Jurkat, Clone E6-1 (cell line): ENCODE data around the gene RPS15A. TPM values are rescaled to one million over a fixed set of nuclear protein-coding genes. Genes with fewer than 3 reads are reported as not detected.

Source experiments
- DNase-seq: peaks from one replicate; pipeline ENCODE4 v3.0.0-alpha.2; 2011; ENCODE audit warnings: low read depth, low spot score
- H3K4me3 ChIP-seq: 2 replicates; pipeline ENCODE4 v1.5.1; 2011; ENCODE audit warnings: mild to moderate bottlenecking, low read length, control low read depth, moderate library complexity
- polyA plus RNA-seq: library from polyadenylated mRNA; unstranded; fragments of >200 nt; gene quantifications from one replicate; pipeline ENCODE4 v1.2.1, GENCODE V29; 2012; ENCODE audit warnings: missing spikeins; ENCODE audit not compliant: insufficient read length, insufficient read depth

Gene RPS15A
- 3,267 TPM for polyA plus RNA-seq

GRCh38 chr16:18789850-18790706 lies at the start of gene RPS15A:
Gene RPS15A, minus strand, starts transcription at chr16:18790334. Its CDS starts 1,221 bp downstream, at chr16:18789113.
- peak within 1 kb of the TSS; percentile 81 for H3K4me3 ChIP-seq
- DNase-seq: peak; percentile 98

- H3K4me3 ChIP-seq: no peak overlapping the region
- no peak for DNase-seq
Observed at GRCh38 chr16:18839555-18839954, 49.4 kb upstream of the RPS15A start.

- DNase-seq: no peak
- H3K4me3 ChIP-seq: no peak overlapping the region
Observed at GRCh38 chr16:18836702-18837101, 46.6 kb upstream of the RPS15A start.

DNA sequence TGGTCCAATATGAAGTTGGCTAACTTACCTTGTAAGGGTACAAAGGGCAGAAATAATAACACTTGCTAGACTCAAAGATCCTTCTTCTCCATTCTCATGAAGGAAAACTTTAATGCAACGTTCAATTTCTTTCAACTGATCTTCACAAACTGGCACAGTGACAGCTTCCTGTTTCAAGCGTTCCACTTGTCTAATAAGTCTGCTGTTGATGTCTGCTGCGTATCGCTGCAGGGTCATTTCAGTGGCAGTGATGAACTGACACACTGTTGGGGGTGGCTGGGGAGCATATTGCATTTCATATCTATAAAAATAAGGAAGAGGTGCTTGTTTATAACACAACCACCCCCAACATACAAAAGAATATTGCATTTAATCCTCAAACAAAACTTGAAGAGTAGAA lies 44.7 kb upstream of the RPS15A start:
- DNase-seq: no peak
- H3K4me3 ChIP-seq: no peak overlapping the region

DNA sequence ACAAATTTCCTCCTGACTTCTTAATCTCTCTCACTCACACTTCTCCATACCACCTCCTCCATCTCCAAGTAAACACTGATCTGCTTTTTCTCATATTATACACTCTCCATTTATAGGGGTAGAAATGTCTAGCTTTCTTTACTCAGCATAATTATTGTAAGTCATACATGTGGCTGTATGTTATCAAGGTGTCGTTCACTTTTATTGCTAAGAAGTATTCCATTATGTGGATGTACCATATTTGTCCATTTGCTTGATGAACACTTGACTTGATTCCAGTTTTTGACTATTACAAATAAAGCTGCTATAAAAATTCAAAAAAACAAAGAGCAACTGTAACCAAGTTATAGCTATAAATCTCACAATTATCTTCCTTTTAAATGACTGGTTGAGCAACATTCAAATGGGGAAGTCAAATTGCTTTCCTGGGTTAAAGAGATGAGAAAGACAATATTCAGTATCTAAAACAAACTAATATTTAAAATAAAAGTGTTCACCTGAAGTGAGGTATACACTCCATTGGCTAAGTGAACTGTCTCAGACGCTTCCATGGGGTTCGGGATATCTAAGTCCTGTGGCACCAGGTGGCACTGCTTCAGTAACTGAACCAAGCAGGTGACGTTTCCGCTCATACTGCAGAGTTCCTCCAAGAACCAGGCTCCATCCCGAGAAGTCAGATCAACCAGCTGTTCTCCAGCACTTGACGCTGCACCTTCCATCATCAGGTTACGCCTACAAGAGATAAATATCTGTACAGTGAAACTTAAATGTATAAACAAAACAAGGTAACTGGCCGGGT lies 43.8 kb upstream of the RPS15A start:
- no peak for DNase-seq
- no peak overlapping the region for H3K4me3 ChIP-seq

- H3K4me3 ChIP-seq: no peak overlapping the region
- DNase-seq: no peak
Observed at GRCh38 chr16:18832613-18833012, 42.5 kb upstream of the RPS15A start.

GRCh38 chr16:18832006-18832405 lies 41.9 kb upstream of the RPS15A start:
- DNase-seq: no peak
- H3K4me3 ChIP-seq: no peak overlapping the region

- H3K4me3 ChIP-seq: no peak overlapping the region
- DNase-seq: no peak
Observed at GRCh38 chr16:18829251-18829650, 39.1 kb upstream of the RPS15A start.

- DNase-seq: no peak
- no peak overlapping the region for H3K4me3 ChIP-seq
Observed at GRCh38 chr16:18827890-18828289, 37.8 kb upstream of the RPS15A start.

GRCh38 chr16:18816286-18816685 lies 26.2 kb upstream of the RPS15A start:
- no peak for DNase-seq

GRCh38 chr16:18811925-18812324 lies 21.8 kb upstream of the RPS15A start:
- H3K4me3 ChIP-seq: no peak overlapping the region
- DNase-seq: no peak

More at GRCh38 chr16:18816286-18816685, 26.2 kb upstream of the RPS15A start:
- H3K4me3 ChIP-seq: no peak overlapping the region

DNA sequence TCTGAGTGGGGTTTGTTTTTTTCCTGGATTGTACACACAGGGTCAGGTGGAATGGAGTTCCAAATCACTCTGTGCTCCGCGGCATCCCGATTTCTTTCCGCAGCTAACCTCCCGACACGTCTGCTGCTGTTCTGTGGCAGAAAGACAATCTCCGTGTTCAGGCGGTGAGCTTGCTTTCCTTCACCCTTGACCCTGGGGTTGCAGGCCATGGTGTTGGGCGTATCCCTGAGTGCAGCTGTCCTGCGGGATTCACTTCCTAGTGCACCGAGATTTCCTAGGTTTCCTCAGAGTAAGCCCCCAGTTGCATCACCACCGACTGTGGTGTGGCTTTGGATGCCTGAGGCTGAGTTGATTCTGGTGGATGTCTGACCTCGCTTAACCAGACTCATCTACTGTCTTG lies 19.0 kb upstream of the RPS15A start:
- no peak overlapping the region for H3K4me3 ChIP-seq
- DNase-seq: no peak

DNA sequence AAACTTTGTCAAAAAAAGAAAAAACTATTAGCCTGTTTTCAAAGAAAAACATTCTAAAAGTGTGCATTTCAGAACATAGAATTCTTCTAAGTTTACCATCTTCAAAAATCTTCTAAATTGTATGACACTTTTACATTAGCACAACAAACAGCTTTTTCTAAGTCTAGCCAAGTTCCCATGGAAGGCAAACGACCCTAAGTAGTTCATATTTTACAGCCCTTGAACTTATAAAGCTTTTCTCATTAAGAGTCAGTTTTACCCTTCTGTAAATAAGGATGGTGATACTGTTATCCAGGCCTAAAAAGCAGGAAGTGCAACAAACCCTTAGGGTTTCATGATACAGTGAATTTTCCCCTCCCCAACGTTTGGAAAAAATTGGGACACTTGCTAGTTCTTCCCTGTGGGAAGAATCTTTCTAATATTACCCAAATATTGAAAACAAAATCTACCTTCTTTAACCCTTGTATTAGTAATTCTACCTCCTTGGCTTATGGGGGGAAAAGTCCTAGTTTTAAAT lies 15.2 kb upstream of the RPS15A start:
- no peak for DNase-seq
- H3K4me3 ChIP-seq: no peak overlapping the region

DNA sequence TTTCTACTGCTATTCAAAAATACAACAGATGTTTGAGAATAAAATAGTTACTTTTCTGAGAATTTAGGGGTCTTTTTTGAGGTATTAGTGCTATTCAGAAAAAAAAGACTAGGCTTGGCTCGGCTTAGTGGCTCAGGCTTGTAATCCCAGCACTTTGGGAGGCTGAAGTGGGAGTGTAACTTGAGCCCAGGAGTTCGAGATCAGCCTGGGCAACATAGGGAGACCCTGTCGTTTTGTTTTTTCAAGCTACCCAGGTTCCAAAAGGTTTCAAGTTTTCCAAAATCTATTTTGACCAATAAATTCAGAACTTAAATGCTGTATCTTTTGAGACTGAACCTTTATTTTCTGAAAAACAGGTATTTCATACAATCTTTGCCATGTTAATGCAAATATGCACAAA lies 14.4 kb upstream of the RPS15A start:
- no peak for DNase-seq
- no peak overlapping the region for H3K4me3 ChIP-seq

DNA sequence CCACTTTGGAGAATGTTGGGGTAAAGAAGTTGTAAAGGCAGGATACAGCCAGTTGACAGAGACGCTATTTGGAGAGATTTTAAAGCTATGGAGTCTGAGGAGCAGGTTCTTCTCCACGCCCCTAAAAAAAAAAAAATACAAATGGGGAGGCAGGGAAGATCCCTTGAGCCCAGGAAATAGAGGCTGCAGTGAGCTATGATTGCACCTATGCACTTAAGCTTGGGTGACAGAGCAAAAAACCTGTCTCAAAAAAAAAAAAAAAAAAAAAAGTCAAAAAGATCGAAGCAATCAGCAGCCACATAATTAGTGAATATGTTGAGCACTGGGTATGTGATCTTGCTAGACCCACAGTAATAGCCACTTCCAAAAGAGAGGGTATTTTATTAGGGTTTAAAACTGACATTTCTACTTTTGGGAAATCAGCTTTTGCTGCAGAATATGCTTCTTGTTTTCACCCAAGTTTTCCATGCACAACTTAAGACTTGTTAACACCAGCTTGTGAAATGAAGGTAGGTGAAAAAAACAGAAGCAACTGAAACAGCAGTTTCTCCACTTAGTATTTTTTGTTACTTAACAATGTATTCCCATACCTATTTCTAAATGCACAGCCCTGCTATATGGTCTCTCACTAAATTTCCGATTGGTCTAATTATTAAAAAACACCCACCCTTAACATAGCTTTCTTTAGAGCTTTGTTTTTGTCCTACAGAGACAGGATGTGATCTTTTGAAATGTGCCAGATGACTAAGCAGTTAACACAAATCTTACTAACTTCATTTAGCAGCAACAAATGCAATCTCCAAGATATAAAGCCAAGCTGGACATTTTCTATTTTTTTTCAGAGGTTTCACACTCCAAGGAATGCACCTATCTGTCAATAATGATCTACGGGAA lies 13.7 kb upstream of the RPS15A start:
- peak overlapping the region; percentile 15 for H3K4me3 ChIP-seq
- DNase-seq: no peak

GRCh38 chr16:18802767-18803343 lies 12.7 kb upstream of the RPS15A start:
- DNase-seq: no peak
- no peak overlapping the region for H3K4me3 ChIP-seq

DNA sequence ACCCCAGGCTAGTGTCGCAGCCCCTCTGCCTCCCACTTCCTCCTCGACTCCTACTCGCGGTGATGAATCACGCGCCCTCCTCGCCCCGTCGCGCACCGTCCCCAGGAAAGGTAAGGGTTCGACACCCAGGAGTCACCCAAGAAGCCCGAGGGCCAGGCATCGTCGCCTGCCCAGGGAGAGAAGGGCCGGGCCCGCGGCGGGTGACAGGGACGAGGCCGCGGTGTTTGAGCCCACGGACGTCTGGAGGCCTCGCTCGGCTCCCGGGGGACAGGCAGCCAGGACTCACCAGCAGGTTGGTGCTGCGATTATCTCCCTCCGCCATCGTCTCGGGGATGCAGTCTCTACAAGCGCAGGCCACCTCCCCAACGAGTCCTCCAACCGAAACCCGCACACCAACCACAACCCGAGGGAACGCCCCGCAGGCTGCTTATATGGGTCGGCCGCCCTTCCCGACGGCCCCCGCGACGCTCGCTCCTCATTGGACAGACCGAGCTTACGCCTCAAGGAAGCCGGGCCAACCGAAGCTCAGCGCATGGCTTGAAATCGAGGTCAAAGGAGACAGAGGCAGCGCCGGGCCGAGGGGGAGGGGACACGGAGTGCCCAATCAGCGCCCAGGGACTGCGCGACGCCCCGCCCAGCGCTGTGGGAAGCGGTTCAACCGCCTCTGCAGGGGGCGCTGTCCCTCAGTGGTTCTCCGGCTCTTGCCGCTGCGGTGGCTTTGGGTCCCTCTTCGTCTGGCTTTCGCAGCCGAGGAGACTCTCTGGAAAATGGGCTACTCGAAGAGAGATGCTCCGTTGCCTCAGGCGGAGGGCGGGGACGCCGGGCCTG lies 11.2 kb upstream of the RPS15A start, which contains the start of gene ARL6IP1:
TSS of gene ARL6IP1 (minus strand) at position 405 of the 828 bp plus-strand sequence. CDS start at position 322, 83 bp downstream.
- DNase-seq: peak; percentile 99
- H3K4me3 ChIP-seq: peak within 1 kb of the TSS; percentile 90

DNA sequence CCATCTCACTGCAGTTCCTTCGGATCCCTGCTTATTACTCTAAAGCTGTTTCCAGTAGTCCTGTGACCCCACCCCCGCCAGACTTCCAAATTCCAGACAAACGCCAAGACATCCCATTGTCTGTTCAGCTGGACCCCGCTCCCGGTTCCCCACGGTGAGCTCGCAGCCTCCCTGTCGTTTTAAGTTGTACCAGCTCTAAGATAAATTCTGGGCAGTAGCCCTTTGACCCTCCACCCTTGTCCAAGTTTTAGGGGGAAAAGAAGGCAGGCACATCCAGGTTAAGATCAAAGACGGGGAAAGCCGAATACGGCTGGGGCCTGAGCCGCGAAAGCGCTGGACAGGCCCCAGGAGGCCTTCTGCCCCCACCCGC lies 10.6 kb upstream of the RPS15A start:
- H3K4me3 ChIP-seq: peak overlapping the region; percentile 90
- no peak for DNase-seq
